Panc1 (cell line): ENCODE data around the gene PDCD10. TPM values are rescaled to one million over a fixed set of nuclear protein-coding genes. Genes with fewer than 3 reads are reported as not detected.

Experiments
- ATAC-seq: fragments of 200-7000 bp; cut with Tn5 transposase; 2 replicates; pipeline ENCODE4 v1.9.1; 2020; ENCODE audit warnings: mild to moderate bottlenecking, moderate library complexity
- BruUV-seq: library from RNA; stranded (reverse); fragments of 400-500 nt; replicated peaks from 2 replicates; lab custom pipeline; 2021; lab: Mats Ljungman, UMichigan
- CTCF ChIA-PET: fragments of 300-600 bp; sonication (Branson Sonifier 250); formaldehyde crosslinking; loops from one replicate; lab custom pipeline; 2022; ENCODE audit warnings: antibody characterized with exemption; lab: Charles Lee
- POLR2A ChIA-PET: fragments of 300-600 bp; sonication (Branson Sonifier 250); formaldehyde crosslinking; loops from one replicate; lab custom pipeline; 2022; ENCODE audit warnings: antibody characterized with exemption; lab: Charles Lee
- DNase-seq: peaks from one replicate; pipeline ENCODE4 v3.0.0-alpha.2; 2010; ENCODE audit warnings: low read depth, low spot score
- H3K27ac ChIP-seq: 2 replicates; pipeline ENCODE4 v1.5.1; 2011; ENCODE audit warnings: mild to moderate bottlenecking, low read length, inconsistent platforms
- H3K27me3 ChIP-seq: fragments of 200-500 bp; sonication (Bioruptor generic); 2 replicates; pipeline ENCODE4 v1.6.0; 2014; ENCODE audit warnings: low read length, inconsistent platforms; ENCODE audit not compliant: control insufficient read depth, insufficient read depth
- H3K36me3 ChIP-seq: fragments of 200-500 bp; sonication (Bioruptor generic); 2 replicates; pipeline ENCODE4 v1.5.1; 2014; ENCODE audit warnings: inconsistent platforms, mild to moderate bottlenecking, low read length, moderate library complexity; ENCODE audit not compliant: control insufficient read depth, insufficient read depth
- H3K4me1 ChIP-seq: 2 replicates; pipeline ENCODE4 v1.5.1; 2011; ENCODE audit warnings: inconsistent platforms, mild to moderate bottlenecking, low read length, moderate library complexity; ENCODE audit not compliant: control insufficient read depth, insufficient read depth
- H3K4me3 ChIP-seq, 2 experiments: 2 replicates each; pipeline ENCODE4 v1.5.1; 2011 to 2012; ENCODE audit warnings: low read depth in 2 of 2, low read length in 2 of 2, mild to moderate bottlenecking in 2 of 2, inconsistent platforms in 1 of 2, moderate library complexity in 1 of 2
- H3K9me3 ChIP-seq: fragments of 200-500 bp; sonication (Bioruptor generic); 2 replicates; pipeline ENCODE4 v1.5.1; 2014; ENCODE audit warnings: low read depth, mild to moderate bottlenecking, inconsistent platforms, low read length, moderate library complexity; ENCODE audit not compliant: control insufficient read depth, insufficient read depth
- POLR2AphosphoS5 ChIP-seq: IDR thresholded peaks from 2 replicates; pipeline ENCODE4 v1.6.1; 2012; ENCODE audit warnings: mild to moderate bottlenecking, low read depth, low read length, moderate library complexity
- SIN3A ChIP-seq: IDR thresholded peaks from 2 replicates; pipeline ENCODE4 v1.6.1; 2012; ENCODE audit warnings: low read depth, mild to moderate bottlenecking, low read length, moderate library complexity, borderline replicate concordance; ENCODE audit not compliant: insufficient read depth
- TCF7L2 ChIP-seq: IDR thresholded peaks from 2 replicates; pipeline ENCODE4 v1.6.1; 2011; ENCODE audit warnings: mild to moderate bottlenecking, low read depth, low read length, inconsistent platforms
- in situ Hi-C: cut with HindIII; loops from 2 replicates; pipeline ENCODE4 v1.10.0; 2016; ENCODE audit warnings: low sequenced_read_pairs, low pct_unique_long_range_greater_than_20kb
- intact Hi-C: fragments of 100-400 bp; cut with micrococcal nuclease; formaldehyde crosslinking; loops from one replicate; pipeline ENCODE4 v1.10.0; 2022; ENCODE audit not compliant: unreplicated experiment
- total RNA-seq: library from RNA; stranded (reverse); gene quantifications from one replicate; pipeline ENCODE4 v1.2.1, GENCODE V29; 2021; ENCODE audit not compliant: unreplicated experiment
- TF ChIP-seq, protein P1 (sequence below), 2 experiments: IDR thresholded peaks; 2 replicates each; pipeline ENCODE4 v1.6.1; 2011 to 2012; ENCODE audit warnings: low read depth in 2 of 2, control low read depth in 1 of 2, low read length in 1 of 2, mild to moderate bottlenecking in 1 of 2, moderate library complexity in 1 of 2; ENCODE audit not compliant: insufficient read depth in 1 of 2
- TF ChIP-seq, protein P2 (sequence below): fragments of 450-650 bp; IDR thresholded peaks from 2 replicates; pipeline ENCODE4 v1.5.1; 2017; ENCODE audit warnings: mild to moderate bottlenecking

Gene PDCD10
- total RNA-seq, 1 experiment from 2014 or later = 83.5 TPM

DNA sequence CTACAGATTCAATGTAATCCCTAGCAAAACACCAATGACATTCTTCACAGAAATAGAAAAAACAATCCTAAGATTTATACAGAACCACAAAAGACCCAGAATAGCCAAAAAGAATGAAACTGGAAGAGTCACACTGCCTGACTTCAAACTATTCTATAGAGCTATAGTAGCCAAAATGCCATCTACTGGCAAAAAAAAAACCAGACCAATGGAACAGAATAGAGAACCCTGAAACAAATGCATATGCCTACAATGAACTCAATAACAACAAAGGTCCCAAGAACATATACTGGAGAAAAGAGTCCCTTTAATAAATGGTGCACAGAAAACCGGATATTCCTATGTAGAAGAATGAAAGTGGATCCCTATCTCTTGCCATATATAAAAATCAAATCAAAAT, 19.8 kb downstream of the PDCD10 start:
- H3K9me3 ChIP-seq = no peaks in the 10 kb centered on the region
- H3K27ac ChIP-seq = no peak overlapping the region
- DNase-seq (no peak), ATAC-seq (no peak)
- no peaks in the 10 kb centered on the region for H3K4me1 ChIP-seq
- peaks cover 19% of the 10 kb centered on the region for H3K36me3 ChIP-seq
- no peaks in the 10 kb centered on the region for H3K27me3 ChIP-seq
- in situ Hi-C loops = no loop called here
- TF ChIP-seq TCF7L2 = no peak
- CTCF ChIA-PET = interaction anchor here (0.7 kb wide), 1 partner anchor 15 kb away, joined by 4 read pairs; no protein-coding TSS in a partner anchor
- no peak overlapping the region for H3K4me3 ChIP-seq
- intact Hi-C loops = no loop called here
- POLR2A ChIA-PET = no interaction called here
- BruUV-seq = no TSS peak

DNA sequence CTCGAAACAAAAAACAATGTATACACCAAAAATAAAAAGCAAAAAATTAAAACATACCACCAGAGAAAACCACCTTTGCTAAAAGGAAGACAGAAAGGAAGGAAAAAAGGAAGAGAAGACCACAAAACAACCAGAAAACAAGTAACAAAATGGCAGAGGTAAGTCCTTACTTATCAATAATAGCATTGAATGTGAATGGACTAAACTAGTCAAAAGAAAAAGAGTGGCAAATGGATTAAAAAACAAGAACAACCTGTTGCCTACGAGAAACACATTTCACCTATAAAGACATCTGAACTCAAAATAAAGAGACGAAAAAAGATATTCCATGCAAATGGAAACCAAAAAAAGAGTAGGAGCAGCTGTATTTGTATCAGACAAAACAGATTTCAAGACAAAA, 22.2 kb downstream of the PDCD10 start:
- TF ChIP-seq, protein P1, sequence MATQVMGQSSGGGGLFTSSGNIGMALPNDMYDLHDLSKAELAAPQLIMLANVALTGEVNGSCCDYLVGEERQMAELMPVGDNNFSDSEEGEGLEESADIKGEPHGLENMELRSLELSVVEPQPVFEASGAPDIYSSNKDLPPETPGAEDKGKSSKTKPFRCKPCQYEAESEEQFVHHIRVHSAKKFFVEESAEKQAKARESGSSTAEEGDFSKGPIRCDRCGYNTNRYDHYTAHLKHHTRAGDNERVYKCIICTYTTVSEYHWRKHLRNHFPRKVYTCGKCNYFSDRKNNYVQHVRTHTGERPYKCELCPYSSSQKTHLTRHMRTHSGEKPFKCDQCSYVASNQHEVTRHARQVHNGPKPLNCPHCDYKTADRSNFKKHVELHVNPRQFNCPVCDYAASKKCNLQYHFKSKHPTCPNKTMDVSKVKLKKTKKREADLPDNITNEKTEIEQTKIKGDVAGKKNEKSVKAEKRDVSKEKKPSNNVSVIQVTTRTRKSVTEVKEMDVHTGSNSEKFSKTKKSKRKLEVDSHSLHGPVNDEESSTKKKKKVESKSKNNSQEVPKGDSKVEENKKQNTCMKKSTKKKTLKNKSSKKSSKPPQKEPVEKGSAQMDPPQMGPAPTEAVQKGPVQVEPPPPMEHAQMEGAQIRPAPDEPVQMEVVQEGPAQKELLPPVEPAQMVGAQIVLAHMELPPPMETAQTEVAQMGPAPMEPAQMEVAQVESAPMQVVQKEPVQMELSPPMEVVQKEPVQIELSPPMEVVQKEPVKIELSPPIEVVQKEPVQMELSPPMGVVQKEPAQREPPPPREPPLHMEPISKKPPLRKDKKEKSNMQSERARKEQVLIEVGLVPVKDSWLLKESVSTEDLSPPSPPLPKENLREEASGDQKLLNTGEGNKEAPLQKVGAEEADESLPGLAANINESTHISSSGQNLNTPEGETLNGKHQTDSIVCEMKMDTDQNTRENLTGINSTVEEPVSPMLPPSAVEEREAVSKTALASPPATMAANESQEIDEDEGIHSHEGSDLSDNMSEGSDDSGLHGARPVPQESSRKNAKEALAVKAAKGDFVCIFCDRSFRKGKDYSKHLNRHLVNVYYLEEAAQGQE (IDR thresholded peaks at IDR 0.05; ENCODE audit: insufficient read depth in 1 of 2, low read depth in 2 of 2, low read length in 1 of 2) = no peak
- TF ChIP-seq POLR2AphosphoS5 (no peak), SIN3A (no peak)
- TF ChIP-seq, protein P2, sequence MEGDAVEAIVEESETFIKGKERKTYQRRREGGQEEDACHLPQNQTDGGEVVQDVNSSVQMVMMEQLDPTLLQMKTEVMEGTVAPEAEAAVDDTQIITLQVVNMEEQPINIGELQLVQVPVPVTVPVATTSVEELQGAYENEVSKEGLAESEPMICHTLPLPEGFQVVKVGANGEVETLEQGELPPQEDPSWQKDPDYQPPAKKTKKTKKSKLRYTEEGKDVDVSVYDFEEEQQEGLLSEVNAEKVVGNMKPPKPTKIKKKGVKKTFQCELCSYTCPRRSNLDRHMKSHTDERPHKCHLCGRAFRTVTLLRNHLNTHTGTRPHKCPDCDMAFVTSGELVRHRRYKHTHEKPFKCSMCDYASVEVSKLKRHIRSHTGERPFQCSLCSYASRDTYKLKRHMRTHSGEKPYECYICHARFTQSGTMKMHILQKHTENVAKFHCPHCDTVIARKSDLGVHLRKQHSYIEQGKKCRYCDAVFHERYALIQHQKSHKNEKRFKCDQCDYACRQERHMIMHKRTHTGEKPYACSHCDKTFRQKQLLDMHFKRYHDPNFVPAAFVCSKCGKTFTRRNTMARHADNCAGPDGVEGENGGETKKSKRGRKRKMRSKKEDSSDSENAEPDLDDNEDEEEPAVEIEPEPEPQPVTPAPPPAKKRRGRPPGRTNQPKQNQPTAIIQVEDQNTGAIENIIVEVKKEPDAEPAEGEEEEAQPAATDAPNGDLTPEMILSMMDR = no peak
- Histone ChIP-seq H3K27ac (no peak overlapping the region), H3K4me1 (no peaks in the 10 kb centered on the region), H3K36me3 (peaks cover 2% of the 10 kb centered on the region; the same call in 1 of the 2 replicates), H3K9me3 (no peaks in the 10 kb centered on the region), H3K4me3 (no peak overlapping the region), H3K27me3 (no peaks in the 10 kb centered on the region)
- POLR2A ChIA-PET = no interaction called here
- ATAC-seq (no peak), DNase-seq (no peak)
- no TSS peak for BruUV-seq
- intact Hi-C loops = no loop called here
- in situ Hi-C loops = no loop called here
- CTCF ChIA-PET = no interaction called here

DNA sequence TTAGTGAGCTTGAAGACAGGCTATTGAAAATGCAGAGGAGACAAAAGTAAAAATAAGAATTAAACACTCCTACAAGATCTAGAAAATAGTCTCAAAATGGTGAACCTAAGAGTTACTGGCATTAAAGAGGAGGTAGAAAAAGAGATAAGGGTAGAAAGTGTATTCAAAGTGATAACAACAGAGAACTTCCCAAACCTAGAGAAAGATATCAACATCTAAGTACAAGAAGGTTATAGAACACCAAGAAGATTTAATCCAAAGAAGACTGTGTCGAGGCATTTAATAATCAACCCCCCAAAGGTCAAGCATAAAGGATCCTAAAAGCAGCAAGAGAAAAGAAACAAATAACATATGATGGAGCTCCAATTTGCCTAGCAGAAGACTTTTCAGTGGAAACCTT, 23.3 kb downstream of the PDCD10 start:
- no peak for ATAC-seq
- ChIA-PET CTCF (no interaction called here), POLR2A (no interaction called here)
- no peak overlapping the region for H3K27ac ChIP-seq
- TF ChIP-seq TCF7L2 (no peak), SIN3A (no peak), POLR2AphosphoS5 (no peak)
- TF ChIP-seq, protein P1 (IDR thresholded peaks at IDR 0.05; ENCODE audit: insufficient read depth in 1 of 2, low read depth in 2 of 2, low read length in 1 of 2) = no peak
- TF ChIP-seq, protein P2 = no peak
- H3K9me3 ChIP-seq = no peaks in the 10 kb centered on the region
- H3K36me3 ChIP-seq = peaks cover 3% of the 10 kb centered on the region
- BruUV-seq = no TSS peak
- no peaks in the 10 kb centered on the region for H3K4me1 ChIP-seq
- H3K4me3 ChIP-seq = no peak overlapping the region
- intact Hi-C loops (no loop called here), in situ Hi-C loops (no loop called here)
- DNase-seq = no peak
- H3K27me3 ChIP-seq = no peaks in the 10 kb centered on the region
